G401 (cell line): ENCODE data around the gene WT1. TPM values are rescaled to one million over a fixed set of nuclear protein-coding genes. Genes with fewer than 3 reads are reported as not detected.
"Not testable (repeated sequence)": the region's sequence is repeated elsewhere in the genome, so short reads cannot be mapped to it uniquely, and the experiment has no call there.

ENCODE experiments used
- DNase-seq: peaks from one replicate; pipeline ENCODE4 v3.0.0-alpha.2; 2015; ENCODE audit warnings: low spot score
- in situ Hi-C: cut with HindIII; loops from 2 replicates; pipeline ENCODE4 v1.10.0; 2016; ENCODE audit warnings: low sequenced_read_pairs, mixed read lengths
- total RNA-seq: library from RNA; depleted of rRNA; stranded (reverse); fragments of >200 nt; shearing (Covaris generic); gene quantifications from 2 replicates; pipeline ENCODE4 v1.2.3, GENCODE V29; 2014; rRNA removed

WT1 gene
- not detected in 2 replicates for total RNA-seq

GRCh38 chr11:32435511-32435941 lies at the start of gene WT1:
Gene WT1 (minus strand): TSS chr11:32435539.
- in situ Hi-C loops = no loop called here
- DNase-seq = no peak

GRCh38 chr11:32479291-32479690 lies 44.0 kb upstream of the WT1 start:
- in situ Hi-C loops = no loop called here
- DNase-seq = no peak

DNA sequence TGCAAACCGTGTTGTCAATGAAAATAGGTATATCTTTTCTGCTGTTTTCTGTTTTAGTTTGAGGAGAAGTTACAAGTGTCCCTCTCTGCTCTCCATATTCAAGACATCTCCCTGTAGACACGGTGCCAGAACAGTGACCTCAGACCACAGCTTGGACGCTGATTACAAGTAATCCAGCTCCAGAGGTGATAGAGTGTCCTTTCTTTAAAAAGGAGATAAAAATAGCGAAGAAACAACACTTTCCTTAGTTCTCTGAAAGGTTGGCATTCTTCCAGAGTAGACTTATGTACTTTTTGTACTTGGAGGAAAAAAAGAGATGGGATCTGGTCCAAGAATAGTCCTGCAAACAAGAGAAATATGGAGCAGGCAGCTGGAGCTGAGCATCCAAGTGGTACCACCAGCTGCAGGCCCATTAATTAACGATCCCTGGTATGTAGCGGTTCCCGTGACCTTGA lies 43.0 kb upstream of the WT1 start:
- in situ Hi-C loops = no loop called here
- no peak for DNase-seq

DNA sequence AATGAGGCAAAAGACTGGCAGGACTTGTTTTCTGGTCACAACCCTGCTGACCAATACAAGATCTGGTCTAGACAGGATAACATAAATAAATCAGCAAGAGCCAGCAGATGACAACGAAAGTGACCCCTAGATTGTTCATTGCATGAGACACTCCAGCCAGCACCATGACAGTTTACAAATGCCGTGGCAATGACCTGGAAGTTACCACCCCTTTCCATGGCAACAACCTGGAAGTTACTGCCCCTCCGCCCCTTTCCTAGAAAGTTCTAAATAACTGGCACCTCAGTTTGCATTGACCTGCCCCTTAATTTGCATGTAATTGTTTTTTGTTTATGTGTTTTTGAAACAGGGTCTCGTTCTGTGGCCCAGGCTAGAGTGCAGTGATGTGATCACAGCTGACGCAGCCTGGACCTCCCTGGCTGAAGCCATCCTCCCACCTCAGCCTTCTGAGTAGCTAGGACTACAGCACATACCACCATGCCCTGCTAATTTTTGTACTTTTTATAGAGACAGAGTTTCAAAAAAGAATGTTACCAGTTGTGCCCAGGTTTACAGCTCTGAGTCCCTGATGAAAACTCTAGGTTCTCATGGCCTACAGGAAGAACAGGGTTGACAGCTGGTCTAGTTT lies 38.1 kb upstream of the WT1 start:
- in situ Hi-C loops = no loop called here
- DNase-seq = no peak

- DNase-seq = no peak
- in situ Hi-C loops = no loop called here
Measured at GRCh38 chr11:32472226-32472625, 36.9 kb upstream of the WT1 start.

GRCh38 chr11:32471544-32471943 lies 36.2 kb upstream of the WT1 start:
- DNase-seq, in situ Hi-C loops: not testable (repeated sequence)

GRCh38 chr11:32469791-32470190 lies 34.5 kb upstream of the WT1 start:
- in situ Hi-C loops = no loop called here
- no peak for DNase-seq

DNA sequence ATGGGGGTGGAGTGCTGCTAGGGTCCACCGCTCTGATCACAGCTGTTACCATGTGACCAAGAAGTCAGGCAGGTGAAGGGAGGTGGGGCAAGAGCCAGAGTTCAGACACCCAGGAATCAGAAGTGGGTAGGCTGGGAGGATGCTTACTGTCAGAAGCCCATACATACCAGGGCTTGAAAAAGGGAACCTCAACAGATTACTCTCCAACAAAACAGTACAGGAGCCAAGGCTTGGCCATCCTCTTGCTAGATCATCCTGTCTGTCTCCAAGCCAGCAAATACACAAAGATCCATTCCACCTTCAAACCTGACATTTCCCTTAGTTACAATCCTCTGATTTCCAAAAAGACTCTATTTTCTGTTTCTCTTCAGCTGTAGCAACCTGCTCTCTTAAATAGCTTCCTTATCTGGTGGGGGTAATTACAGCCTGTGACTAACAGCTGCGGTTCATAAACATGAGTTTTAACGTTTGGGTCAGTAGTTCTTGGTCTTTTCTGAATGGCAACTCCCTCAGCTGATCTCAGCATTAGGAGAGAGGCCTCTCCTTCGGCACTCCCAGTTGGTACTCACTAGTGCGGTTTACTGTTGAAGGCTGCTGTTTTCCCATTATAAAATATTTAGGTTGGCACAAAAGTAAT lies 31.1 kb upstream of the WT1 start:
- in situ Hi-C loops = no loop called here
- no peak for DNase-seq

DNA sequence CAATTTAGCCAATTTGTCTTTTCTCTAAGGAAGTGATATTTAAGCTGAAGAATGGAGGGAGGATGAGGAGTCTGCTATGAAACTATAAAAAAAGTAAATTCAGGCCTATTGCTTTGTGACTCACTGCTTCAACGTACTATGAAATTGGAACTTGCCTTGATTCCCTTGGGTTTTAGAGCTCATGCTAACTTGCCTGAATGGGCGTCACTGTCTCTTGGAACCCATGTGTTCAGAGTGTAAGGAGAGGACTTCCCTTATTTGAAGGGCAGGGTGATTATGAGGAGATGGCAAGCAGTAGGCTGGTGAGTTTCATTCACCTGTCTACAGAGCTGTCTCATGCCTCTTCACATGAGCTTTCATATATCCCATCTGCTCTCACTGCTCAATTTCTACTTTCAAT lies 28.7 kb upstream of the WT1 start:
- DNase-seq = no peak
- in situ Hi-C loops = no loop called here

DNA sequence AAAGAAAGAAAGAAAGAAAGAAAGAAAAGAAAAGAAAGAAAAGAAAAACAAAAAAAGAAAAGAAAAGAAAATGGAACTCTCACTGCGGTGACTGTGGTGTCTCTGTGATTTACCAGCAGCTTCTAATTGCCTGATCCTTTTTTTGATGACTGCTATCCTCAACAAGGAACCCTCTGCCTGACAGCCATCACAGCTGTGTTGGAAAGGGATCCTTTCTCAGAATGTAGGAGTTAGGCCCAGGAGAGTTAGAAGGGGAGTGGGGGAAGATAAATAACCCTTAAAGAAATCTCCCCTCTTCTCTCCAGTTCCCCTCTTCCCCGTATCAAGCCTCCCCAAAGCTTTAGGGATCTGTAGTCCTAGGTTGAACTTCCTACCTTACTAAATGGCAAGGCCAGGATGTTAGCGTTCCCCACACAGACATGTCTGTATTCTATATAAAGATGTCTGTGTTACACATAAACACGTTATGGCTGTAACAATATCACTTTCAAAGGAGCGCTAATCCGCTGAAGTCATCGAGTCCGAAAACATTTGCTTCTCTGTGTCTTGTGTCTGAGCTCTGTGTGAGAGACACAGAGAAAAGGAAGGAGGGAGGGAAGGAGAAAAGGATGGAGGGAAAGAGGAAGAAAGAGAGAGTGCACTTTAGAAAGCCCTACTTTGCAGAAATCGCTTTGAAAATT lies 26.8 kb upstream of the WT1 start:
- no peak for DNase-seq
- in situ Hi-C loops = no loop called here

DNA sequence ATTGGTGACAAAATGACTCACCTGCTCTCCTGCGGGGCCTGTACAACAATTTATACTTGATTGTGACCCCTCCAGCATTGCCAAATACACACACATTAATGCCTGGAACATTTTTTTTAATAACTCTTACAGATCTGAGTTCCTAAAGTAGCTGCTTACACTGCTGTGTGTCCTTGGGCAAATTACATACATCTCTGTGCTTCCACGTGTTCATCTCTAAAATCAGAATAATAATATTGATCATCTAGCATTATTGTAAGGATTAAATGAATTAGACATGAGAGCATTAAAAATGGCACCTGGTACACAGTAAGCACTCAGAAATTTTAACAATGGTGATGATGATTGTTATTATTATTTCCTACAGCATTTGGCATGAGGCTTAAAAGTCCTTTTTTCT lies 21.5 kb upstream of the WT1 start:
- in situ Hi-C loops = no loop called here
- DNase-seq = no peak

DNA sequence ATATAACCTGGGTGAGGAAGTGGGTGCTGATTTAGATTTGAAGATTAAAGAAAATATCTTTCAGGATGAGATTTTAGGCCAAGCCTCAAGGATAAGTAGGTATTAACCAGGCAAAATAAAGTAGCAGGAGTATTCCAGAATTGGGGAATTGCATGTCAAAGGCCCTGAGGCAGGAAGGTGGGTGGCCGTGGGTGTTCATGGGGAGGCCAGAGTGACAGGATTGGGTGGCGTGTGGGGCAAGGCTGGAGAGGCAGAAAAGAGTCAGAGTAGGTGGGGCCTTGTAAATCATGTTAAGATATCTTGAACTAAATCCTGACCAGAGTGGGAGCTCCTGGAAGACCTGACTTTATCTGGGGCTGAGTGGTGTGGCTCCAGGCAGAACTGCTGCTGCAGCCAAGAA lies 19.7 kb upstream of the WT1 start:
- no peak for DNase-seq
- in situ Hi-C loops = no loop called here

DNA sequence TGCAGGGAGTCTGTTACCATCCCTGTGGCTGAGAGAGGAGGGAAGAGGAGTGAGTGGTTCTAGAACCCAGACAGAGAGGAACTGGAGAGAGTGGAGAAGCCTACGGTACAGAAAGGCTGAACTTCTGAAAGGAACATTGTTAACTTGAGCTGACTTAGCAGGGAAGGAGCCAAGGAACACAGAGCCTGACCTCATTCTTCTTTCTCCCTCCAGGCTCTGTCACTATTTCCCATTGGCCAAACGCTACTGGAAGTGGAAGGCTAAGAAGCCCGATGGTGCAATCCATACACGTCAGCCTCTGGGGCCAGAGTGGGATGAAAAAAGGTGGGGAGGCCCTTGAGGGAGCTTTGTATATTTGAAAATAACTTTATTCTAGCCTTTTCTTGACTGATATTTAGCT lies 16.5 kb upstream of the WT1 start:
- no peak for DNase-seq
- in situ Hi-C loops = no loop called here

- in situ Hi-C loops = no loop called here
- no peak for DNase-seq
Measured at GRCh38 chr11:32450372-32450771, 15.0 kb upstream of the WT1 start.

GRCh38 chr11:32448232-32448631 lies 12.9 kb upstream of the WT1 start:
- in situ Hi-C loops = no loop called here

GRCh38 chr11:32447252-32447651 lies 11.9 kb upstream of the WT1 start:
- in situ Hi-C loops = no loop called here
- DNase-seq = no peak

More at GRCh38 chr11:32448232-32448631, 12.9 kb upstream of the WT1 start:
- peak; percentile 2 for DNase-seq

- in situ Hi-C loops = no loop called here
- no peak for DNase-seq
Measured at GRCh38 chr11:32446227-32446626, 10.9 kb upstream of the WT1 start.

- in situ Hi-C loops = no loop called here
- DNase-seq = no peak
Measured at GRCh38 chr11:32444186-32444585, 8.8 kb upstream of the WT1 start.

DNA sequence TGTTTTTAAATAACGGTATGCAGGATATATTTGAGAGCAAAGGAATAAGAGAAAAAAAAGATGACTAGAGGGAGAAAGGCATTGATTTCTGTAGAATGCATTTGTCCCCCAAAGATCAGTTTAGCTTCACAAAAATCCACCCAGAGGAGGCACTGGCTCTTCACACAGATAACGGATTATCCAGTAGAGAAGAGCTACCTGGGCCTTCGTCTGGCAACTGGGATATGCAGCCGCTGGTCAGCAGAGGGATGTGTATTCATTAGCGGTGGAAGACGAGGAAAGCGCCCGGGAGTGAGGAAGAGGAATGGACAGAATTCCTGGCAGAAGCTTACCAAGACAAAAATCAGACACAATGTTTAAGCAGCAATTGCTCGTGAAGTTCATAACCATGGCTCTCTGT lies 5.6 kb upstream of the WT1 start:
- in situ Hi-C loops = no loop called here
- DNase-seq = no peak

DNA sequence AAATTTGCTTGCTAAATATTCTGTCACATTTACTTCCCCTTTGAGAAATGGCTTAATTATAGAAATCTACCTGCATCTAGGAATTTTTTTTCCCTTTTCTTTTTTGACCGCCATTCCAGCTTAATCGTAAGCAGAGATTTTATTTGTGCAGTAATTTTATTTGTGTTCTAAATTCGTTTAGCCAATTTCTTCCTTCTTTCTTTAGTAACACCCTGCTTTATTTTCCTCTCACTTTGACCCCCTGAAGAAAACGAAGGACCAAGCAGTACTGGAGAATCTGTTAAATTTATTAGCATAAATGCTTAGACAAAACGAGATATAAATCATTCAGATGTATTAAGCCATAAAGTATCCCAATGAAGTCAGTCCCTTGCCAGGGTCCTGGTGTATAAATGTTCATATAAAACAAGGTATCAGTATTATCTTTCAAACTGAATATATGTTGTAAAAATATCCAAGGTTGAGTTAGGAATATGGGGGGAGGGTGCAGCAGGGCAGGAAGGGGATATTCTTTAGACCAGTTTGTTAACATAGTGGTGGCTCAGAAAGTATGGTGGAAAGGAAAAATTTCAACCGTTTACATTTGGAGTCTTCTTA lies 5.1 kb upstream of the WT1 start:
- no peak for DNase-seq
- in situ Hi-C loops = no loop called here
